ENCODE measurements around the gene ARHGAP28. TPM values are rescaled to one million over a fixed set of nuclear protein-coding genes. Genes with fewer than 3 reads are reported as not detected.

ARHGAP28 gene
- polyA plus RNA-seq, 1 experiment = 5.3 TPM

DNA sequence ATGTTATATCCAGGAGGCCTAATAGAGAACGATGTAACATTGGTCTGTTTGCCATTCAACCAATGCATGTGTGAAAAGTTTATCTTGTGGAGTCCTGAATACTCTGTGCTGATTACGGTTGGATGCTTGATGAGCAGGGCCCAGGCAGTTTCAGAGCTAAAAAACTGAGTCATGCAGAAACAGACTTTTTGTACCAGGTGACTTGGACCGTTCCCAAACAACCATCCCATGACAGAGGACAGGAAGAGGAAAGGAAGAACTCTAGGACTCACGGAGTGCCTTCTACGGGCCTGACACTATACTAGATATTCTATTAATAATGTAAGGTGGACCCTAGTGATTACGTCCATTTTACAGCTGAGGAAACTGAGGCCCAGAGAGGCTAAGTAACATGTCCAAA lies 142.1 kb downstream of the ARHGAP28 start:
- 0 out of 2 replicates have a peak, but pooled peaks cover 2% of the 10 kb centered on the region for H3K27me3 ChIP-seq (ENCODE audit: control insufficient read depth, insufficient read depth, low read length)
- no peak overlapping the region for H3K4me3 ChIP-seq (ENCODE audit: low read depth, low read length)
- no peak for DNase-seq (ENCODE audit: low read depth)
- TF ChIP-seq, protein P1, sequence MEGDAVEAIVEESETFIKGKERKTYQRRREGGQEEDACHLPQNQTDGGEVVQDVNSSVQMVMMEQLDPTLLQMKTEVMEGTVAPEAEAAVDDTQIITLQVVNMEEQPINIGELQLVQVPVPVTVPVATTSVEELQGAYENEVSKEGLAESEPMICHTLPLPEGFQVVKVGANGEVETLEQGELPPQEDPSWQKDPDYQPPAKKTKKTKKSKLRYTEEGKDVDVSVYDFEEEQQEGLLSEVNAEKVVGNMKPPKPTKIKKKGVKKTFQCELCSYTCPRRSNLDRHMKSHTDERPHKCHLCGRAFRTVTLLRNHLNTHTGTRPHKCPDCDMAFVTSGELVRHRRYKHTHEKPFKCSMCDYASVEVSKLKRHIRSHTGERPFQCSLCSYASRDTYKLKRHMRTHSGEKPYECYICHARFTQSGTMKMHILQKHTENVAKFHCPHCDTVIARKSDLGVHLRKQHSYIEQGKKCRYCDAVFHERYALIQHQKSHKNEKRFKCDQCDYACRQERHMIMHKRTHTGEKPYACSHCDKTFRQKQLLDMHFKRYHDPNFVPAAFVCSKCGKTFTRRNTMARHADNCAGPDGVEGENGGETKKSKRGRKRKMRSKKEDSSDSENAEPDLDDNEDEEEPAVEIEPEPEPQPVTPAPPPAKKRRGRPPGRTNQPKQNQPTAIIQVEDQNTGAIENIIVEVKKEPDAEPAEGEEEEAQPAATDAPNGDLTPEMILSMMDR (IDR thresholded peaks at IDR 0.05; ENCODE audit: insufficient read depth, low read depth, low read length) = no peak
- no peaks in the 10 kb centered on the region; the same call in 1 of the 2 replicates for H3K36me3 ChIP-seq (ENCODE audit: control insufficient read depth, insufficient read depth, low read length)
- CTCF ChIA-PET = interaction anchor here (0.6 kb wide), 1 partner anchor 133 kb away, joined by 3 read pairs; no protein-coding TSS in a partner anchor
- POLR2A ChIA-PET = no interaction called here

DNA sequence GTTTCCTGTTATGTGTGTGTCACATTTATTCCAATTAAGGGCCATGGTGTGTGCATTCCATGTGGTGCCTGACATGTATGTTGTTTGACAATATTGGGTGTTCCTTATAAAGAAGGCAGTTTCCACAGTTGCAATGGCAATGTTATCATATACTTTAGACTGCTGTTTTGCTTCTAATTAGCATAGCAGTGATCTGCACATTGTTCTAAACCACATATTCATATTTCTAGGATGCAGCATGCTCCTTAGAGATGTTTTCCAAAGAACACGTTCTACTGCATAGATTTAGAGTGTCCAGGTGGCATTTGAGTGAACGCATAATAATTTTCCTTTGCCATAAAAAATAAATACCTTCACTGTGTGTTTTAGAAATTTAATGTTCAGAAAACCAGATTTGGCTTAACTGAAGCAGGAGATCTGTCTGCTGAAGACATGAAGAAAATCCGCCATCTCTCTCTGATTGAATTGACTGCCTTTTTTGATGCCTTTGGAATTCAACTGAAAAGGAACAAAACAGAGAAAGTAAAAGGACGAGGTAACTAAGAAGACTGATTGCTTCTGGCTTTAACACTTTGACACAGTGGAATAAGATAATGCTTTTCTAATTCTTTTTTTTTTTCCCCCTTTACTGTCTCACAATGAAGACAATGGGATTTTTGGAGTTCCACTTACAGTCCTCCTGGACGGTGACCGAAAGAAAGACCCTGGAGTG lies 143.7 kb downstream of the ARHGAP28 start:
- no peak for DNase-seq (ENCODE audit: low read depth)
- TF ChIP-seq, protein P1 (IDR thresholded peaks at IDR 0.05; ENCODE audit: insufficient read depth, low read depth, low read length) = no peak

DNA sequence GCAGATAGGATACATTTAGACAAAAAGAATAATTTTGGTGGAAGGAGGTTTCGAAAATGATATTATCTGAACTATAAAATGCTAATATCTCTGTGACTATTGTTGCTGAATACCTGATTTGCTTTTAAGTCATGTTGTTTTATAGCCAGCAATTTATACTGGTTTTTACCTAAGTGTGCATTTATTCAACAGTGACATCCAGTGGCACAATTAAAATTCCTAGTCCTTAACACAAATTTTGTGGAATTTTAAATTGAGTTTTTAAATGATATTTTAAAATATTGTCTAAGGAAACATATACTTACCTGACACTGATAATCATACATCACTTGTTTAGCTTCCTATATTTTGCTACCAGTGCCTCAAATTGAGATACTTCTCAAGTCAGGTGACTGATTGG lies 144.8 kb downstream of the ARHGAP28 start:
- ChIA-PET CTCF (no interaction called here), POLR2A (no interaction called here)
- TF ChIP-seq, protein P1 (IDR thresholded peaks at IDR 0.05; ENCODE audit: insufficient read depth, low read depth, low read length) = no peak
- H3K27me3 ChIP-seq (ENCODE audit: control insufficient read depth, insufficient read depth, low read length) = 0 out of 2 replicates have a peak, but pooled peaks cover 2% of the 10 kb centered on the region
- DNase-seq (ENCODE audit: low read depth) = no peak
- H3K4me3 ChIP-seq (ENCODE audit: low read depth, low read length) = no peak overlapping the region
- H3K36me3 ChIP-seq (ENCODE audit: control insufficient read depth, insufficient read depth, low read length) = no peaks in the 10 kb centered on the region; the same call in 1 of the 2 replicates

More for the DNA sequence above, 143.7 kb downstream of the ARHGAP28 start:
- Histone ChIP-seq H3K36me3 (ENCODE audit: control insufficient read depth, insufficient read depth, low read length) (no peaks in the 10 kb centered on the region; the same call in 1 of the 2 replicates), H3K27me3 (ENCODE audit: control insufficient read depth, insufficient read depth, low read length) (0 out of 2 replicates have a peak, but pooled peaks cover 2% of the 10 kb centered on the region), H3K4me3 (ENCODE audit: low read depth, low read length) (no peak overlapping the region)
- POLR2A ChIA-PET = no interaction called here
- CTCF ChIA-PET = no interaction called here

DNA sequence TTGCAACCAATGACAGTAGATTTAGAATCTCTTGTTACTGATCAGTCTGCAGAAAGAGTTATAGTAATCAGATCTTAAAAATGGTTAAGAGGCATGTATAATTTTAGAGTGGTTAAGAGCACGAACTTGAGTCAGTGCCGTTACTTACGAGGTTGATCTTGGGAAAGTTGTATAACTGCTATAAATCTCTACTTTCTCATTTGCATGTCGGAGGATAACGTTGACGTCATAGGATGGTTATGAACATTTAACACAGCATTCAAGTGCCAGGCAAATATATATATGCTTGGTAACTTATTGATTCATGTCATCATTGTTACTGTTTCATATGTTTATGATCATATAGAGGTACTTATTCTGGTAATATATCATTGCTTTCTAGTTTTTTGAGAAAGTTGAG lies 146.2 kb downstream of the ARHGAP28 start:
- no peak for DNase-seq (ENCODE audit: low read depth)
- Histone ChIP-seq H3K27me3 (ENCODE audit: control insufficient read depth, insufficient read depth, low read length) (peaks cover 4% of the 10 kb centered on the region; the same call in 1 of the 2 replicates), H3K4me3 (ENCODE audit: low read depth, low read length) (no peak overlapping the region), H3K36me3 (ENCODE audit: control insufficient read depth, insufficient read depth, low read length) (no peaks in the 10 kb centered on the region; the same call in 1 of the 2 replicates)
- TF ChIP-seq, protein P1 (IDR thresholded peaks at IDR 0.05; ENCODE audit: insufficient read depth, low read depth, low read length) = no peak
- CTCF ChIA-PET = no interaction called here
- POLR2A ChIA-PET = no interaction called here

DNA sequence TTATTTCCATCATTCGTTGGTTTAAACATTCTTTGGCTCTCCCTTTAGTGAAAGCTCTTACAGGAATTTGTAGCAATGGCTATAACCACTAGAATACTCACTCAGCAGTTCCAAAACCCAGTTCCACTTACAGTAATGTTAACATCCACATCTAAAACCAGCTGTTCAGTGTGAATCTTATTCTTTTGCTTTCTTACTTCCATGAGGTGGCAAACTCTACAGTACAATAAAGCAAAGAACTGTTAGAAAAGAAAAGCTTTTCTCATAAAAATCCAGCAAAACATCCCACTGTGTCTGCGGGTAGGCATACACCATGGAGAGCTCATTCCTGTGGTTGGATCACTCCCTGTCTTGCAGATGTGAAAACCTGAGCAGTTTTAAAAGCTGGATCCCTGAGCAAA lies 147.1 kb downstream of the ARHGAP28 start:
- TF ChIP-seq, protein P1 (IDR thresholded peaks at IDR 0.05; ENCODE audit: insufficient read depth, low read depth, low read length) = no peak
- POLR2A ChIA-PET = no interaction called here
- H3K27me3 ChIP-seq (ENCODE audit: control insufficient read depth, insufficient read depth, low read length) = peaks cover 4% of the 10 kb centered on the region; the same call in 1 of the 2 replicates
- no peak overlapping the region for H3K4me3 ChIP-seq (ENCODE audit: low read depth, low read length)
- CTCF ChIA-PET = no interaction called here
- peak; percentile 57 for DNase-seq (ENCODE audit: low read depth)
- H3K36me3 ChIP-seq (ENCODE audit: control insufficient read depth, insufficient read depth, low read length) = no peaks in the 10 kb centered on the region; the same call in 1 of the 2 replicates

Data from BJ (cell line).